ENCODE results near the gene MYO3B.
"Not testable (repeated sequence)": the region's sequence is repeated elsewhere in the genome, so short reads cannot be mapped to it uniquely, and the experiment has no call there.

MYO3B gene

DNA sequence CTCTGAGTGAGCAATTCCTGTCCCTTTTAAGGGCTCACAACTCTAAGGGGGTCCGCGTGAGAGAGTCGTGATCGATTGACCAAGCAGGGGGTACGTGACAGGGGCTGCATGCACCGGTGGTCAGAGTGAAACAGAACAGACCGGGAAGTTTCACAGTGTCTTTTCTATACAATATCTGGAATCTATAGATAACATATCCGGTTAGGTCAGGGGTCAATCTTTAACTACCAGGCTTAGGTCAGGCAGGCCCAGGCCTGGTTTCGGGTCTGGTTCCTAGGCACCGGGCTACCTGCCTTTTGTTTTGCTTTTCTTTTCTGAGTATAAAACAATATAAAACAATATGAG, 35.3 kb downstream of the MYO3B start:
- DNase-seq (ENCODE audit: low read depth in 2 of 2) = not testable (repeated sequence)

DNA sequence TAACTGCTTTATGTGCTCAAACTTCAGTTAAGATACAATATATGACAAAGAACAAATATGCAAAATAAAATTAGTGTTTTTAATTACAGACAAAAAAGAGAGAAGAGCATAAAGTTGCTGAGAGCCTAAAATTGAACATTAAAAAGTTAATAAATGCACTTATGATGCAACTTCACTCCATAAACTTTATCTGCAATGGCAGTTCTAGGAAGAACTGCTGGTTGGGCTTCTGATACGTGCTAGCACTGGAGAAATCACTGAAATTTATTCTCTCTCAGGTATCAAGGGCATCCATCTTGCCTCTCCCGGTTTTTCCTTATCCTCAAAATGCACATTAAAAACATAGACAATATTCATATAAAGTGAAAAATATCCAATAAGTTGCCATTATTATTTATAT, 35.7 kb downstream of the MYO3B start:
- no peak for DNase-seq (ENCODE audit: low read depth in 2 of 2)

DNA sequence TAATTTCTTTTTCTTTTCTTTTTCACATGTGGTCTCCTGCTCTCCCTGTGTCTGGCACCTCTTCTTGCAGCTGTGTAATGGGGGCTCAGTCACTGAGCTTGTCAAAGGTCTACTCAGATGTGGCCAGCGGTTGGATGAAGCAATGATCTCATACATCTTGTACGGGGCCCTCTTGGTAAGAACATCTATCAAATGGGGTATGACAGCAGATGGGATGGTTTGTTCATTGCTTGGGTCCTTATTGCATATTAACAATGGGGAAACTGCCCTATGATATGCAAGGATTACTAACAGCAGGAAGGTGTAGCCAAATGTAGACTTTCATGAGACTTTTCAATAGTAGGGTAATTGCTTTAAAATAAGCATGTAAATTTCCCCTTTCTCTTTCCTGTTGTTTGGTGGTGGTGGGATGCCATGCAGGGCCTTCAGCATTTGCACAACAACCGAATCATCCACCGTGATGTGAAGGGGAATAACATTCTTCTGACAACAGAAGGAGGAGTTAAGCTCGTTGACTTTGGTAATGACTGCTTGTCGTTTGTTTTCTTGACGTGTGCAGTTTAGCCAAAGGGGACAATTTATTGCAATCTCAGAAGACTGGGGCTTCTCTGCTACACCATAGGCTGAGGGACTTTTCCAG, 36.5 kb downstream of the MYO3B start:
- no peak for DNase-seq (ENCODE audit: low read depth in 2 of 2)

DNA sequence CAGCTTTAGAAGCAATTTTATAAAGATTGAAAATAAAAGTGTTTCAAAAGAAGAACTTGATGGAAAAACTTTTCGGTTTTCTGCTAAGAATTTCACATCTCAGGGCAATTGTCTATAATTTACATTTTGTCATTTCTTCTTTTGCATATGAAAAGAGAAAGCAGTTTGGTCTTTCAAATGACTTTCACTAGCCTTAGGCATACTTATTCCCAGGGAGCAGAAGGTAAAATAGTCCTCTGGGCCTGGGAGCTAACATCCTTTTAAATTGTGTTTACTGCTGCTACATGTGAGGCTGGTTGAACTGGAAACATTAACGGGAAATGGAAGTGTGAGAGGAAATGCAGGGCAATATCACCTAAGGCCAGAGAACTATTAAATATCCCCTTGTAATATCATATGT, 37.1 kb downstream of the MYO3B start:
- DNase-seq (ENCODE audit: low read depth in 2 of 2) = no peak

DNA sequence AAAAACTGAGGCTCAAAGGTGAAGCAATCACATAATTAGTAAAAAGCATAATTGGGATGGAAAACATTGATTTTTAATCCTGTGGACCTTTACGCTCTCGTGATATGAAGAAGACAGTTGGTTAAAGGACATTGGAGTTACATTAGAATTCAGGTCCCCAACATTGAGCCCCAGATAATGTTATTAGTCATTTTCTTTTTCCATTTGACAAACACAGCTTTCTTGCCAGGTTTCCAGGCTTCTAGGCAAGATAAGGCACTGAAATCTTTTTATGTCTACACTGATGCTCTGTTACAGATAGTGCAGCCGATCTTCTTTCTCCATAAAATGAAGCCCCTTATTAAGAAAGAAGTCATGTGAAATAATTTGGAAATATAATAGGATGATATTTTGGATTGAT, 38.5 kb downstream of the MYO3B start:
- DNase-seq (ENCODE audit: low read depth in 2 of 2) = no peak

DNA sequence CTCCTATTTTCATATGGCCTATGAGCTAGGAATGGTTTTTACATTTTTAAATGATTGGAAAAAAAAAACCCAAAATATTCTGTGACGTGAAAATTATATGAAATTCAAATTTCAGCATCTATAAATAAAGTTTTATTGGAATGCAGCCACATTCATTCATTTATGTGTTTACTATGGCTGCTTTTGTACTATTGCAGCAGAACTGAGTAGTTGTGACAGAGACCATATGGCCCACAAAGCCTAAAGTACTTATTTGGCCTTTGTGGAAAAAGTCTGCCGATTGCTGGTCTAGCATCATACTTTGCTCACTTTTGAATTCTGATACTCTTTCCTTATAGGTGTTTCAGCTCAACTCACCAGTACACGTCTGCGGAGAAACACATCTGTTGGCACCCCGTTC, 39.0 kb downstream of the MYO3B start:
- no peak for DNase-seq (ENCODE audit: low read depth in 2 of 2)

DNA sequence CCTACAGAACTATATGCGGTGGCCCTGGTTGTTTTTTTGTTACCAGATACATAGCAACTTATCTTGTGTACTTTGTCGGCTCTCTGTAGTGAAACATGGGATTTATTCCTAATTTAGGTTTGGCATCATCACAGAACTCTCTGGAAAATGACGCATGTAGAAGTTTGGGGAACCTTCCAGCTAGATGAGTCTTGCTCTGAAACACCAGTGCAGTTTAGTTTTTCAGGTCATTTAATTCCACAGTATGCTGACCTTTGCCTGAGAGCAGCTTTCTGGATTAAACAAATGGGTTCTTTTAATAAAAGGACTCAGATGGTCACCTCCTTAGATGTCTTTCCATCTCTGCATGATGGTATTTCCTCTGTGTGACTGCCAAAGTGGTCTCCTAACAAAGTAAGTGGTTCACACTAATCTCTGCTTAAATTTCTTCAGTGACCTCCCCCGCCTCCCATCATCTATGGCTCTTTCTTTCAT, 39.9 kb downstream of the MYO3B start:
- no peak for DNase-seq (ENCODE audit: low read depth in 2 of 2)

DNA sequence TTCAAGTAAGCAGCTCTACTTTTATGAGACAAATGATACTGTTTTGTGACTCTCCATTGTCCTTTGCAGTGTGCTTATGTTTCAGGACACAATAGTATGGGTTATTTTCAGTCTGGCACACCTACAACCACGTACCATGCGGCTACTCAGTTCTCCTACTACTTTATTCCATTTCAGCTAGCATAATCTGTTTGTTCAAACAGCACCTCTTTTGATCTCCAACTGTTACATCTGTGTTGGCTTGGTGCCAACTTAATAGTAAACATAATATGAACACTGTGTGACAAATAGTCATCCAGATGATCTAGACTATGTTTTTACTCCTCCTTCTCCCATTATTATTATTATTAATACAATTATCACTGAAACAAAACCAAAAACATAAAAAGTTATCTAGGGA, 40.5 kb downstream of the MYO3B start:
- no peak for DNase-seq (ENCODE audit: low read depth in 2 of 2)

DNA sequence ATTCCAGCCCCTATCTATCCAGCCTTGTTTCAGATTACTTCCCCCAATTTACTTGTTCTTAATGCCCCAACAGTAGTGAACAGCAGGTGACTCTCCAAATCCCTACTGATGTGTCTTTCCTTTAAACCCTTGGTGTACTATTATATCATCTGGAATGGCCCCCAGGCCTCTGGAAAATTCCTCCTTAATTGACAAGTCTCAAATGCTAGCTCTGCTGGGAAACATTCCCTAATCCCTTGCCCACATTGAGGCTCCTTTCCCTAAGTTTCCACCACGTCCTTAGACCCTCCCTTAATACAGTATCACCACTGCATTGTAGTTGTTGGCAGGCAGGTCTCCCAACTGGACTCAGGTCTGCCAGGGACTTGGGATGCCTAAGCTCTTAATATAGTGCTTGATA, 41.0 kb downstream of the MYO3B start:
- DNase-seq (ENCODE audit: low read depth in 2 of 2) = no peak

DNA sequence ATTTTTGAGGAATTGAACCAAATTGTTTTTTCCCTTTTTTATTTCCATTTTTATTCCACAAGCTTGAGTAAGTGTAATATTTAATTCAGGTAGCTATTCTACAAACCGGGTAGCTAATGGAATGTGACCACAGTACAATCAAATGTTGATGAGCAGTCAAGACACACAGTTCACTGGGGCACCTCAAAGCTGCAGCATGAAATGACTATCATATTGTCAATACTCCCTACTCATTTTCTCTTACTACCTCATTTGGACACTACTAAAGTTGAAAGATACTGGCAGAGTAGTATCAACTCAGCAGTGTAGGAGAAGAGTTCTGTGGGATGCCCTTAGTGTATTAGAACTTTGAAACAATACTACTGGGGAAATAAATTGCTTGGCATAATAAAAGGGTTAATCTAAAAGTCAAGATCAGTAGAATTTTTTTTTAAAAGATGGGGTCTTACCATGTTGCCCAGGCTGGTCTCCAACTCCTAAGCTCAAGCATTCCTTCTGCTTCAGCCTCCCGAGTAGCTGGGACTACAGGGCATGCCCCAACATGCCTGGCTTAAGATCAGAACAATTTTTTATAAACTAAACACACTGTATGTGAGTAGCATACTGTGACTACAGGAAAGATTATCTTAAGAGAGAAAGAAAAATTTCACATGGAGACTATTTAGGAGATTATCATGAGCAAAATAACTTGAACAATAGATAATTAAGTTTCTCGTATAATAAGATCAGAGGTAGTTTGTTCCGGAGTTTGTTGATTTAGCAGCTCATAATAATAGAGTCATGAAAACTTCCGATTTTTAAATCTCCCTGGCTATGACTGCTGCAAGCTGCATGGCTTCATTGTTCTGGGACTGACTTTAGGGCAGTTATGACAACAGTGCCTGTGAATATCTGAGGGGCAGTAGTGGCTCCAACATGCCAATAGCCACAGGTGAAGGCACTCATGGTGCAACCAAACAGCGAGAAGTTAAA, 43.7 kb downstream of the MYO3B start:
- DNase-seq (ENCODE audit: low read depth in 2 of 2) = no peak

DNA sequence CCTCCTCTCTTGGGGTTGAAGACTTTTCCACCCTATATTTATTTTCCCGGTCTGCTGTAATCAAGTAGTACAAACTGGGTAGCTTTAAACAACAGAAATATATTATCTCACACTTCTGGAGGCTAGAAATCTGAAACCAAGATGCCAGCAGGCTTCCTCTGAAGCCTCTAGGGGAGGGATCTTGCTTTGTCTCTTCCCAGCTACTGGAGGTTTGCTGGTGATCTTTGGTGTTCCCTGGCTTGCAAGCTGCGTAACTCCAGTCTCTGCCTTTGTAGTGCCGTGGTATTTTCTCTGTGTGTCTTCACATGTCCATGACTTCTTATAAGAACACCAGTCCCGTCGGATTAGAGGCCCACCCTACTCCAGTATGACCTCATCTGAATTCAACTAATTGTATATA, 44.4 kb downstream of the MYO3B start:
- DNase-seq (ENCODE audit: low read depth in 2 of 2) = no peak

DNA sequence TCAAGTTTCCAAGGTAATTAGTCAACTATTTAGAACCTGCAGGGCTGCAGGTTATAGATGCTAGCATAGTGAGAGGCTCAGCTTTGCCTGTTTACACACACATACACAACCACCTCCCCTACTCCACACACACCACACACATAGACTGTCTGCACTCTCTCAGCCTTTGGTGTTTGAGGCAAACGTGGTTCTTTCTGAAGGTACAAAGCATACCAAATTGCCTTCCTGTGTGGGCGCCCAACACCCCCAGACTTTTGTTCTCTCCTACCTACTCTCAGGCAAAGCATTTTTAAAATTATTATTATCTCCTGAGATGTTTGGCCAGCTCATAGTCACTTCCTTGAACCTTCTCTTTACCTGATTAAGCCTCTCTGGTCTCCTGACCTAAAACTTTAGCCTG, 44.9 kb downstream of the MYO3B start:
- DNase-seq (ENCODE audit: low read depth in 2 of 2) = no peak

DNA sequence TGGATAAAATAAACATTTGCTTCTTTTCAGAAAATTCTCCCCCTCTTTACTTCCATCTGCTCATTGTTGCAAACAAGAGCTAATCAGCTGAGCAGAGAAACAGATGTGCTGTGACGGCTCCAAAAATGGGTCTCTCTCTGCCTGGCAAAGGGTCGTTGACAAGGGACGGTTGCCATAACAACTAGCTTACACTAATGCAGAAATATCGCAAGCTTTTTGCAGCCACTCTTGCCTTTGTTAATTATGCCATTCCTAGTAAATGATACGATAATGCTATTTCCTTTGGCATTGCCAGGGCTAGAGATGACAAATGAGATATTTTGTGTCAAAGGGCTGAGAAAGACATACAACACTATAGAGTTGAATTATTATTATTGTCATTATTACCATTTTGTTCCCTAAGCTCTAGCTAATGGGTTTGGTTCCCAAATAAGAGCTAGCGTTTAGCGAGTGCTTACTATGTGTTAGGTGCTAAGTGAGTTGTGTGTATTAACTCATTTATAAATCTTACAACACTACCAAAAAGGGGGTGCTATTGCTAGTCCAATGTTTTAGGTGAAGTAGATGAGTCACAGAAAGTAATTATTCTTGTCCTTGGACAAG, 46.8 kb downstream of the MYO3B start:
- no peak for DNase-seq (ENCODE audit: low read depth in 2 of 2)

DNA sequence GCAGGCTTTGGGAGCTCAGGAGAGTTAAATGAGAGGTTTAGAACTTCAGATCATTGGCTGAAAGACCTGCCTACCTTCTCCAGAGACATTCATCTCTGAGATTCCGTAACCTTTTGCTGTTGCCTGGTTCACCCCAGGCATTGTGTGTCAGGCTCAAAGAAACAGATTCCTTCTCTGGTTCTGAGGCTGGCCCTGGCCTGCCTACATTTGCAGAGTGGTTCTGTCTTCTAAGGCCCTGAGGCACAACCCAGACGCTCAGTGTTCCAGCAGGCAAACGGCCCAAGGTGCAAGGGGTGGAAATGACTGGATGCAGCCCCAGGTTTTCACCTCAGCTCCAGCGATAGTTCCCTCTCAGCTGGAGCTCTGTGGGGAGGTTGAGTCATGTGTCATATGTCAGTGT, 48.3 kb downstream of the MYO3B start:
- no peak for DNase-seq (ENCODE audit: low read depth in 2 of 2)

DNA sequence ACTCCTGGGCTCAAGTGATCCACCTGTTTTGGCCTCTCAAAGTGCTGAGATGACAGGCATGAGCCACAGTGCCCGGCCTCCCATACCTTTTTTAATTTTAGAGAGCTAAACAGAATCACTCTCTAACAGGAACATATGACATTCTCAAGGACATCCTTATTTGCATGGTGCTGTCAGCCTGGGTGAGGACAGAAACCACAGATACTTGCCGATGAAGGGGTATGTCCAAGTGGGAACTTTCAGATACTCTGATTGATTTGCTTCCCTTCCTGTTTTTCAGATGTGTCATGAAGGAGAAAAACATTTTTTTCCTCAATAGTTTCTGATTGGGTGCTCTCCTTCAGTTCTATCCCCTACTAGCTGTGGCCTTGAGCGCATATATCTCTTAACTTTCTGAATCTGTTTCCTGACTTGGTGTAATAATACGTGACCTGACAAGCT, 49.6 kb downstream of the MYO3B start:
- no peak for DNase-seq (ENCODE audit: low read depth in 2 of 2)

DNA sequence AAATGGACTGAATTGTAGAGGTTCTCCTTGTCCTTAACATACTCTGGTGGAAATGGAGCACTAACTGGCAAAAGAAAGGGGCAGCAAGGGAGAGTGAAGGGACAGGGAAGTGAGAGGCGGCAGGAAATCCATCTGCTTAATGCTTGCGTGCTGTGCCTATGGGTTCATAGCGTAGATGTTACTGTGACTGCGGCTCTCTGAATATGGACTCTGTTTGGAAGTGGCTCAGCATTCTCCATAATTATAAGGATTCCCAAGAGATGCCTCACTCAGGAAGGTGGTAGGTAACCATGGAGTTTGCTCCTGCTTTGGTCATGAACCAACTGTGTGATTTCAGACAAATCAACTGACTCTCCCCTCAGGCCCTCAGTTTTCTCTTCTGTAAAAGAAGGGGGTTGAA, 50.0 kb downstream of the MYO3B start:
- no peak for DNase-seq (ENCODE audit: low read depth in 2 of 2)

DNA sequence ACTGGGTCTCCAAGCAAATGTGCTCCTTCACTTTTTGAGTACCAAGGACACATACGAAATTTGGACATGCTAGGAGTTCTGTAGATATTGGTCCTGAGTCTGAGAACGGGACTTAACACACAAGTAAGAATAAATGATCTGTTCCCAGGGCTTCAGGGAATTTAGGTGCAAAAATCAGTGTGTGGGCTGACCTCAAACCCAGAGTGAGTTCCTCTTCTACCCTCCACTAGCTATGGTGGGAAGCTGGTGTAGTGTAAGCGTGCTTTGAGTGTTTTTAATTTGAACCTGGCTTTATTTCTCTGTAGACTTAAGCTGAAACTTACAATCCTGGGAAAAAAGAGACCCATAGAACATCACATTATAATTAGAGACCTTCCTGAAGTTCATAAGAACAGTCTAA, 50.5 kb downstream of the MYO3B start:
- DNase-seq (ENCODE audit: low read depth in 2 of 2) = no peak

DNA sequence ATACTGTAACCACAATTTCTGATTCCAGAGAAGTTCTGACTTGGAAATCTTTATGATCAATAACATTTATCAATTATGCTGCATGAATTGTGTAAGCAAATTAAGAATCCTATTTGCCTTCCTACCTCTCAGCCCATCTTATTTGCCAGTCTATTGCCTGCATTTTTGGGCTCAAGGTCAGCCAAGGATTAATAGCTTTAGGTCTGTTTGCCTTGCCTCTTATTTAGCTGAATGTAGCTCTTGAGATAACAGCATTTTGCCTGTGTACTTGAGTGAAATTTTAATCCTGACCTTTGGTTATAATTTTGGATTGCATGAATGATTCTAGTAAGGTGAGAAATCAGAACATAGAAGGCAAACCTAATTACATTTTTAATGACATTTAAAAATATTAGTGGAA, 51.2 kb downstream of the MYO3B start:
- no peak for DNase-seq (ENCODE audit: low read depth in 2 of 2)

DNA sequence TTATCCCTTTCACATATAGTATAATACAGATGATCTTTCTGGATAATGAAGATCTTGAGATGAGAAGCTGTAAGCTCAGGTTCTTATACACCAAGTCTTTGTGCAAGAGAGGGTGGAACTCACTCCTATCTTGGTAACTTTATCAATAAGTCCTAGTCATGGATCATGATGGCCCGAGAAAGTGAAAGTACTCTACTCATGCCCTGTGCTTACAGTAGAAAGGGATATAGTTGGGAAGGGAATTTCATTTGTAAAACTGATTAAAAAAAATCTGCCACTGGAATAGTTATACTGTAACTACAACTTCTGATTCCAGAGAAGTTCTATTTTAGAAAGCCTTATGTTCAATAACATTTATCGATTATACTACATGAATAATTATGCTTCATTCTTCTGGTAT, 51.8 kb downstream of the MYO3B start:
- DNase-seq (ENCODE audit: low read depth in 2 of 2) = no peak

DNA sequence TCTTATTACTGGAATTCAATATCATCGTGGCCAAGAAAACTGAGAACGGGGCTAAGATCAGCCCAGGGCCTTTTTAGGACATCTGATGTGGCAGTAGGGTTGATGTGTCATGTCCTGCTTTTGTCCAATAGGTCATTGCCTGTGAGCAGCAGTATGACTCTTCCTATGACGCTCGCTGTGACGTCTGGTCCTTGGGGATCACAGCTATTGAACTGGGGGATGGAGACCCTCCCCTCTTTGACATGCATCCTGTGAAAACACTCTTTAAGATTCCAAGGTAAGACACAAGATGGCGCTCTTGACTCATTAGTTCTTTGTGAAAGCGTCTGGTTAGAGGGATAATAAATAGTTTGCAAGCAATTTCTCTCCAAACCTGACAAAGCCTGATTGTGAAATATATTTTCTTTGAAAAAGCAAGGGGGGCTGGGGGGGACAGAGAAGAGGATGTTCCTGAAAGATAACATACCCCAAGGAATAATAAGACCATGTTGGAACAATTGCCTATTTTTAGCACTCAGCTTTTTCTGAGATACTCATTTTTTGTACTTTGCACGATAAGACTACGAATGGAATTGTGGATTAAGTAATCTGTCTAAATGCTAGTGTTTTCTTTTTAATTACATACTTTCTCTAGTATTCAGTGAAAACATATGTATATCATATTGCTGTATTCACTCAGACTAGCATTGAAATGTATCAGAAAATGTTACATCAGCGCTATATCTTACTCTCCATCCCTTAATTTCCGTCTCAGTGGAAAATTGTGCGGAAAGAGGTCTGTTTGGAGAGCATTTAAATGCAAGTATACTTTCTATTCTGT, 58.1 kb downstream of the MYO3B start:
- no peak for DNase-seq (ENCODE audit: low read depth in 2 of 2)

DNA sequence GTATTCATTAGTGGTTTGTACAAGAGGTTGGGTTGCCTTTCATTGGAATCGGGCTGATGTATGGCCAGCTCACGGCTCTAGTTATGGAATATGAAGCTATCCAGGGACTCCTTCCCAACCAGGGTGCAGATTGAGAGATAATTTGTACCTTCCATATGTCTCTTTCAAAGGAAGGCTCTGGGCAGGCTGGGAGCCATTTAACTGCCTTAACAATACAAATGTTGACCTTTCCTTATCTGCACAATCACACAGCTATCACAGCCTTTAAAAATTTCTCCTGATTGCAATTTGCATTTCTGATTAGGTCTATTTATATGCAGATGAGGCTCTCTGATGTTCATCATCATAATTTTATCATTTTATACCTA, 58.7 kb downstream of the MYO3B start:
- no peak for DNase-seq (ENCODE audit: low read depth in 2 of 2)

DNA sequence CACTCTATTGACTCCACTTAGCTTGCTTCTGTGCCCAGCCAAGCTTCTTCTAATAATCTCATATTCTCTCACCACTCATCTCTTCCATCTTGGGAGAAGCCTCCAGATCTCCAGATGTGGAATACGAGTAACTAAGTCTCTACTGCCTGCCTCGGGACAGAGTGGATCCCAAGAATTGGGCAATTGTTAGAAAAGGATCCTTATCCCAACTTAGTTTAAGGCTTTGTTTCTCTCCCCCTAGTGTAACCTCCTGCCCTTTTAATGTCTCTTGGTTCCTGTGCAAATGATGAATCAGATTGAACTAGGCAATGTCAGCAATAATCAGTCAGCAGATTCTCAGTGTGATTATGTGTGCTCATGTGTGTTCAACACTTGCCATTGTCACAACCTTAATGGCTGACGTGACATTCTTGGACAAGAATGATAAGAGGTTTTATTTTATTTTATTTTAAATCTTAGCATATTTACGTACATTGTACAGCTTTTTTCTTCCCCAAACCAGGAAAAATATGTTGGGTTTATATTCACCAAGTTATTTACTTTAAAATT, 59.7 kb downstream of the MYO3B start:
- no peak for DNase-seq (ENCODE audit: low read depth in 2 of 2)
